GM23338 (cell line): Measurements from ENCODE around the gene RAVER1.

Experiments used
- ETS1 ChIP-seq: IDR thresholded peaks from 2 replicates; pipeline ENCODE4 v1.6.1; 2016; ENCODE audit warnings: antibody characterized with exemption
- TF ChIP-seq, protein P1 (sequence below): IDR thresholded peaks from one replicate; pipeline ENCODE4 v1.6.1; 2018; ENCODE audit warnings: antibody characterized with exemption; ENCODE audit not compliant: unreplicated experiment

- TF ChIP-seq, protein P1, sequence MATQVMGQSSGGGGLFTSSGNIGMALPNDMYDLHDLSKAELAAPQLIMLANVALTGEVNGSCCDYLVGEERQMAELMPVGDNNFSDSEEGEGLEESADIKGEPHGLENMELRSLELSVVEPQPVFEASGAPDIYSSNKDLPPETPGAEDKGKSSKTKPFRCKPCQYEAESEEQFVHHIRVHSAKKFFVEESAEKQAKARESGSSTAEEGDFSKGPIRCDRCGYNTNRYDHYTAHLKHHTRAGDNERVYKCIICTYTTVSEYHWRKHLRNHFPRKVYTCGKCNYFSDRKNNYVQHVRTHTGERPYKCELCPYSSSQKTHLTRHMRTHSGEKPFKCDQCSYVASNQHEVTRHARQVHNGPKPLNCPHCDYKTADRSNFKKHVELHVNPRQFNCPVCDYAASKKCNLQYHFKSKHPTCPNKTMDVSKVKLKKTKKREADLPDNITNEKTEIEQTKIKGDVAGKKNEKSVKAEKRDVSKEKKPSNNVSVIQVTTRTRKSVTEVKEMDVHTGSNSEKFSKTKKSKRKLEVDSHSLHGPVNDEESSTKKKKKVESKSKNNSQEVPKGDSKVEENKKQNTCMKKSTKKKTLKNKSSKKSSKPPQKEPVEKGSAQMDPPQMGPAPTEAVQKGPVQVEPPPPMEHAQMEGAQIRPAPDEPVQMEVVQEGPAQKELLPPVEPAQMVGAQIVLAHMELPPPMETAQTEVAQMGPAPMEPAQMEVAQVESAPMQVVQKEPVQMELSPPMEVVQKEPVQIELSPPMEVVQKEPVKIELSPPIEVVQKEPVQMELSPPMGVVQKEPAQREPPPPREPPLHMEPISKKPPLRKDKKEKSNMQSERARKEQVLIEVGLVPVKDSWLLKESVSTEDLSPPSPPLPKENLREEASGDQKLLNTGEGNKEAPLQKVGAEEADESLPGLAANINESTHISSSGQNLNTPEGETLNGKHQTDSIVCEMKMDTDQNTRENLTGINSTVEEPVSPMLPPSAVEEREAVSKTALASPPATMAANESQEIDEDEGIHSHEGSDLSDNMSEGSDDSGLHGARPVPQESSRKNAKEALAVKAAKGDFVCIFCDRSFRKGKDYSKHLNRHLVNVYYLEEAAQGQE: no peak
- TF ChIP-seq ETS1: no peak
These were observed 63.8 kb downstream of the RAVER1 start for GRCh38 chr19:10269333-10270179.
